Activated naive CD8-positive, alpha-beta T cell (primary cell): Measurements from ENCODE around the gene THTPA.

ENCODE experiments used
- H3K27ac Mint-ChIP-seq: one replicate; pipeline ENCODE4 v1.8.0; 2021; ENCODE audit warnings: mixed read lengths
- H3K27me3 Mint-ChIP-seq: one replicate; pipeline ENCODE4 v1.8.0; 2021; ENCODE audit warnings: mixed read lengths
- H3K36me3 Mint-ChIP-seq: one replicate; pipeline ENCODE4 v1.8.0; 2021; ENCODE audit warnings: mixed read lengths
- H3K4me1 Mint-ChIP-seq: one replicate; pipeline ENCODE4 v1.8.0; 2021; ENCODE audit warnings: low read depth, mixed read lengths
- H3K4me3 Mint-ChIP-seq: one replicate; pipeline ENCODE4 v1.8.0; 2021; ENCODE audit warnings: mild to moderate bottlenecking, mixed read lengths
- H3K9me3 Mint-ChIP-seq: one replicate; pipeline ENCODE4 v1.8.0; 2021; ENCODE audit warnings: low read depth, mixed read lengths

The THTPA gene

GRCh38 chr14:23557521-23557920, 1.4 kb downstream of the THTPA start:
- peaks cover 33% of the 10 kb centered on the region for H3K4me1 Mint-ChIP-seq
- peak overlapping the region; percentile 79 for H3K4me3 Mint-ChIP-seq
- no peaks in the 10 kb centered on the region for H3K27me3 Mint-ChIP-seq
- peak overlapping the region; percentile 78 for H3K27ac Mint-ChIP-seq
- no peaks in the 10 kb centered on the region for H3K9me3 Mint-ChIP-seq
- H3K36me3 Mint-ChIP-seq = no peaks in the 10 kb centered on the region

- H3K9me3 Mint-ChIP-seq = no peaks in the 10 kb centered on the region
- H3K27me3 Mint-ChIP-seq = no peaks in the 10 kb centered on the region
- no peaks in the 10 kb centered on the region for H3K36me3 Mint-ChIP-seq
- H3K4me3 Mint-ChIP-seq = peak overlapping the region; percentile 79
- peak overlapping the region; percentile 78 for H3K27ac Mint-ChIP-seq
- peaks cover 34% of the 10 kb centered on the region for H3K4me1 Mint-ChIP-seq
These were observed 1.9 kb downstream of the THTPA start for GRCh38 chr14:23557946-23558345.

GRCh38 chr14:23558346-23559009, 2.4 kb downstream of the THTPA start:
- Mint-ChIP-seq H3K36me3 (no peaks in the 10 kb centered on the region), H3K4me3 (peak overlapping the region; percentile 79), H3K27ac (peak overlapping the region; percentile 70), H3K27me3 (no peaks in the 10 kb centered on the region), H3K4me1 (peaks cover 36% of the 10 kb centered on the region), H3K9me3 (no peaks in the 10 kb centered on the region)

GRCh38 chr14:23559010-23559925, 3.2 kb downstream of the THTPA start:
- no peaks in the 10 kb centered on the region for H3K9me3 Mint-ChIP-seq
- peaks cover 40% of the 10 kb centered on the region for H3K4me1 Mint-ChIP-seq
- H3K4me3 Mint-ChIP-seq = no peak overlapping the region
- peaks cover 4% of the 10 kb centered on the region for H3K36me3 Mint-ChIP-seq
- no peak overlapping the region for H3K27ac Mint-ChIP-seq
- no peaks in the 10 kb centered on the region for H3K27me3 Mint-ChIP-seq

GRCh38 chr14:23559926-23560520, 4.0 kb downstream of the THTPA start:
- H3K27me3 Mint-ChIP-seq = no peaks in the 10 kb centered on the region
- H3K27ac Mint-ChIP-seq = peak overlapping the region; percentile 30
- H3K4me3 Mint-ChIP-seq = no peak overlapping the region
- peaks cover 41% of the 10 kb centered on the region for H3K4me1 Mint-ChIP-seq
- H3K9me3 Mint-ChIP-seq = no peaks in the 10 kb centered on the region
- H3K36me3 Mint-ChIP-seq = peaks cover 4% of the 10 kb centered on the region

GRCh38 chr14:23561259-23561658, 5.2 kb downstream of the THTPA start:
- Mint-ChIP-seq H3K27ac (no peak overlapping the region), H3K4me3 (no peak overlapping the region)

GRCh38 chr14:23561873-23562821, 6.1 kb downstream of the THTPA start:
- no peak overlapping the region for H3K4me3 Mint-ChIP-seq
- no peaks in the 10 kb centered on the region for H3K27me3 Mint-ChIP-seq
- H3K4me1 Mint-ChIP-seq = peaks cover 38% of the 10 kb centered on the region
- H3K9me3 Mint-ChIP-seq = no peaks in the 10 kb centered on the region
- H3K27ac Mint-ChIP-seq = no peak overlapping the region
- H3K36me3 Mint-ChIP-seq = peaks cover 4% of the 10 kb centered on the region

More at GRCh38 chr14:23561259-23561658, 5.2 kb downstream of the THTPA start:
- peaks cover 40% of the 10 kb centered on the region for H3K4me1 Mint-ChIP-seq
- H3K27me3 Mint-ChIP-seq = no peaks in the 10 kb centered on the region
- H3K36me3 Mint-ChIP-seq = peaks cover 4% of the 10 kb centered on the region
- no peaks in the 10 kb centered on the region for H3K9me3 Mint-ChIP-seq

- Mint-ChIP-seq H3K9me3 (no peaks in the 10 kb centered on the region), H3K36me3 (peaks cover 4% of the 10 kb centered on the region), H3K4me1 (peaks cover 39% of the 10 kb centered on the region), H3K27ac (peak overlapping the region; percentile 50), H3K27me3 (no peaks in the 10 kb centered on the region), H3K4me3 (no peak overlapping the region)
These were observed 6.9 kb downstream of the THTPA start for GRCh38 chr14:23562822-23563472.

- no peak overlapping the region for H3K27ac Mint-ChIP-seq
These were observed 7.6 kb downstream of the THTPA start for GRCh38 chr14:23563473-23564180.

GRCh38 chr14:23564181-23564812, 8.2 kb downstream of the THTPA start:
- Mint-ChIP-seq H3K4me3 (no peak overlapping the region), H3K9me3 (no peaks in the 10 kb centered on the region), H3K36me3 (peaks cover 4% of the 10 kb centered on the region), H3K4me1 (peaks cover 44% of the 10 kb centered on the region), H3K27ac (no peak overlapping the region), H3K27me3 (no peaks in the 10 kb centered on the region)

More at GRCh38 chr14:23563473-23564180, 7.6 kb downstream of the THTPA start:
- Mint-ChIP-seq H3K4me3 (no peak overlapping the region), H3K27me3 (no peaks in the 10 kb centered on the region), H3K36me3 (peaks cover 4% of the 10 kb centered on the region), H3K9me3 (no peaks in the 10 kb centered on the region), H3K4me1 (peaks cover 39% of the 10 kb centered on the region)

- peak overlapping the region; percentile 5 for H3K4me3 Mint-ChIP-seq
- H3K4me1 Mint-ChIP-seq = peaks cover 42% of the 10 kb centered on the region
- peaks cover 4% of the 10 kb centered on the region for H3K36me3 Mint-ChIP-seq
- no peaks in the 10 kb centered on the region for H3K27me3 Mint-ChIP-seq
- no peaks in the 10 kb centered on the region for H3K9me3 Mint-ChIP-seq
- no peak overlapping the region for H3K27ac Mint-ChIP-seq
These were observed 8.8 kb downstream of the THTPA start for GRCh38 chr14:23564876-23565275.

- Mint-ChIP-seq H3K27me3 (no peaks in the 10 kb centered on the region), H3K27ac (no peak overlapping the region), H3K4me1 (peaks cover 38% of the 10 kb centered on the region), H3K9me3 (no peaks in the 10 kb centered on the region), H3K36me3 (peaks cover 4% of the 10 kb centered on the region), H3K4me3 (peak overlapping the region; percentile 44)
These were observed 9.6 kb downstream of the THTPA start for GRCh38 chr14:23565626-23566025.
